Liver (tissue), 9 donors: ENCODE results near the gene RFT1. TPM values are rescaled to one million over a fixed set of nuclear protein-coding genes. Genes with fewer than 3 reads are reported as not detected.
A peak's percentile ranks its signal among the peaks of the same experiment; 100 is the strongest.

ENCODE experiments used
- DNase-seq: peaks from one replicate; pipeline ENCODE4 v3.0.0-alpha.2; 2017; ENCODE audit warnings: low spot score
- H3K27ac ChIP-seq, 2 donors: one replicate each; pipeline ENCODE4 v1.7.0; 2013; ENCODE audit warnings: inconsistent platforms in 2 of 2, low read length in 2 of 2, control low read depth in 1 of 2, low read depth in 1 of 2, mild to moderate bottlenecking in 1 of 2
- H3K27me3 ChIP-seq, 4 donors: one replicate each; pipeline versions ENCODE4 v1.6.1 to v1.7.0; 2013; ENCODE audit warnings: low read length in 3 of 4, inconsistent platforms in 1 of 4, mild to moderate bottlenecking in 1 of 4, moderate library complexity in 1 of 4; ENCODE audit not compliant: control insufficient read depth in 4 of 4, insufficient read depth in 4 of 4
- H3K36me3 ChIP-seq, 4 donors: one replicate each; pipeline versions ENCODE4 v1.6.1 to v1.7.0; 2013; ENCODE audit warnings: low read length in 3 of 4, mild to moderate bottlenecking in 3 of 4, low read depth in 1 of 4, moderate library complexity in 1 of 4; ENCODE audit not compliant: control insufficient read depth in 4 of 4, insufficient read depth in 3 of 4
- H3K4me1 ChIP-seq, 4 donors: one replicate each; pipeline versions ENCODE4 v1.6.1 to v1.7.0; 2013; ENCODE audit warnings: low read length in 3 of 4, mild to moderate bottlenecking in 3 of 4, moderate library complexity in 1 of 4; ENCODE audit not compliant: control insufficient read depth in 4 of 4, insufficient read depth in 4 of 4
- H3K4me3 ChIP-seq, 3 donors: one replicate each; pipeline versions ENCODE4 v1.6.1 to v1.7.0; 2013; ENCODE audit warnings: low read length in 3 of 3, control low read depth in 1 of 3, low read depth in 1 of 3, mild to moderate bottlenecking in 1 of 3
- H3K9ac ChIP-seq, 2 donors: one replicate each; pipeline ENCODE4 v1.7.0; 2013; ENCODE audit warnings: low read length in 2 of 2, mild to moderate bottlenecking in 2 of 2, moderate library complexity in 2 of 2, control low read depth in 1 of 2, low read depth in 1 of 2
- H3K9me3 ChIP-seq, 4 donors: one replicate each; pipeline versions ENCODE4 v1.6.1 to v1.7.0; 2013; ENCODE audit warnings: low read length in 3 of 4; ENCODE audit not compliant: control insufficient read depth in 4 of 4
- CTCF ChIP-seq: fragments of 150-350 bp; IDR thresholded peaks from 2 replicates; pipeline ENCODE4 v1.5.1; 2017; ENCODE audit warnings: improper control_type of control experiment, low read depth, low read length; ENCODE audit not compliant: missing input control
- EGR1 ChIP-seq, 2 donors: IDR thresholded peaks; 2 replicates each; pipeline ENCODE4 v1.6.1; 2016 to 2018; ENCODE audit warnings: antibody characterized with exemption in 2 of 2, low read depth in 2 of 2
- FOXA1 ChIP-seq: IDR thresholded peaks from 2 replicates; pipeline ENCODE4 v1.6.1; 2016; ENCODE audit warnings: antibody characterized with exemption
- GABPA ChIP-seq, 2 donors: IDR thresholded peaks in 1 of 2; conservative IDR thresholded peaks in 1 of 2; 2 replicates each; pipeline ENCODE4 v1.6.1; 2016; ENCODE audit warnings: antibody characterized with exemption in 2 of 2, mild to moderate bottlenecking in 1 of 2, moderate library complexity in 1 of 2
- HNF4A ChIP-seq, 2 donors: conservative IDR thresholded peaks; 2 replicates each; pipeline ENCODE4 v1.6.1; 2016; ENCODE audit warnings: antibody characterized with exemption in 2 of 2, mild to moderate bottlenecking in 2 of 2
- HNF4G ChIP-seq: IDR thresholded peaks from 2 replicates; pipeline ENCODE4 v1.6.1; 2016; ENCODE audit warnings: antibody characterized with exemption
- JUND ChIP-seq, 2 donors: IDR thresholded peaks; 2 replicates each; pipeline ENCODE4 v1.6.1; 2016; ENCODE audit warnings: antibody characterized with exemption in 2 of 2
- MAX ChIP-seq: IDR thresholded peaks from 2 replicates; pipeline ENCODE4 v1.6.1; 2016; ENCODE audit warnings: antibody characterized with exemption
- NR2F2 ChIP-seq: IDR thresholded peaks from 2 replicates; pipeline ENCODE4 v1.6.1; 2016; ENCODE audit warnings: antibody characterized with exemption
- RAD21 ChIP-seq, 2 donors: IDR thresholded peaks; 2 replicates each; pipeline ENCODE4 v1.6.1; 2016; ENCODE audit warnings: antibody characterized with exemption in 2 of 2, mild to moderate bottlenecking in 2 of 2
- REST ChIP-seq: IDR thresholded peaks from 2 replicates; pipeline ENCODE4 v1.6.1; 2016; ENCODE audit warnings: antibody characterized with exemption, mild to moderate bottlenecking
- TAF1 ChIP-seq: conservative IDR thresholded peaks from 2 replicates; pipeline ENCODE4 v1.6.1; 2016; ENCODE audit warnings: antibody characterized with exemption, mild to moderate bottlenecking
- YY1 ChIP-seq: IDR thresholded peaks from 2 replicates; pipeline ENCODE4 v1.6.1; 2016; ENCODE audit warnings: antibody characterized with exemption, mild to moderate bottlenecking
- ZBTB33 ChIP-seq: IDR thresholded peaks from 2 replicates; pipeline ENCODE4 v1.6.1; 2016; ENCODE audit warnings: antibody characterized with exemption
- WGBS: extraction: QIAGEN DNeasy Blood & Tissue Kit; methylation state at CpG from one replicate; pipeline ENCODE4 v1.1.7; 2013; 5-methylcytosine and 5-hydroxymethylcytosine counted together
- polyA plus RNA-seq, 2 donors: library from polyadenylated mRNA; stranded (reverse) in 1 of 2; unstranded in 1 of 2; fragments of 200-250 nt in 1 of 2; fragments of >200 nt in 1 of 2; fragmentation: Nextera tagmentation in 1 of 2; extraction: Ambion mirVana in 1 of 2; gene quantifications; one replicate each; pipeline versions ENCODE4 v1.2.1 to v1.2.3, GENCODE V29; 2013 to 2015
- total RNA-seq, 2 donors: library from RNA; depleted of rRNA; stranded (reverse); fragments of >200 nt; gene quantifications; one replicate each; pipeline ENCODE4 v1.2.3, GENCODE V29; 2014
- donor health status: healthy.
- donor health status: healthy.
- donor health status: healthy.
- donor health status: healthy.
- donor health status: healthy.

Gene RFT1
- total and polyA plus RNA-seq, 4 donors = 8.0 to 12.6 (median 11.8) TPM

GRCh38 chr3:53109891-53110771 lies 20.1 kb downstream of the RFT1 start:
- Histone ChIP-seq H3K4me3 (no peak overlapping the region), H3K9me3 (no peaks in the 10 kb centered on the region), H3K4me1 (peaks cover 0 to 5% (median 2%) of the 10 kb centered on the region in 4 donors), H3K27me3 (no peaks in the 10 kb centered on the region), H3K9ac (no peak overlapping the region), H3K27ac (no peak overlapping the region), H3K36me3 (peaks cover 3 to 18% (median 8%) of the 10 kb centered on the region in 4 donors)
- 63% methylated on average over 12 of the region's 12 CpGs for WGBS
- TF ChIP-seq JUND (IDR thresholded peaks at IDR 0.05) (no peak), RAD21 (IDR thresholded peaks at IDR 0.05) (peak; percentile 58 to 84), GABPA (IDR thresholded peaks at IDR 0.05 in 1 of 2, conservative IDR thresholded peaks at IDR 0.05 in 1 of 2) (no peak), ZBTB33 (no peak), YY1 (no peak), CTCF (peak; percentile 33)
- peak; percentile 52 for DNase-seq

- H3K36me3 ChIP-seq = peaks cover 3 to 26% (median 9%) of the 10 kb centered on the region in 4 donors
- no peaks in the 10 kb centered on the region for H3K27me3 ChIP-seq
- no peak for TF ChIP-seq EGR1 (IDR thresholded peaks at IDR 0.05; ENCODE audit: low read depth in 2 of 2)
- TF ChIP-seq REST = no peak
- no peak for TF ChIP-seq RAD21 (IDR thresholded peaks at IDR 0.05)
- no peak for TF ChIP-seq CTCF
- TF ChIP-seq MAX = no peak
- TF ChIP-seq HNF4A (conservative IDR thresholded peaks at IDR 0.05) = no peak
- TF ChIP-seq JUND (IDR thresholded peaks at IDR 0.05) = no peak
- TF ChIP-seq TAF1 = no peak
- TF ChIP-seq YY1 = no peak
- no peak for TF ChIP-seq HNF4G
- TF ChIP-seq ZBTB33 = no peak
- no peak for TF ChIP-seq NR2F2
- TF ChIP-seq FOXA1 = no peak
- 95% methylated on average over 1 of the region's 1 CpG for WGBS
- H3K9ac ChIP-seq = no peak overlapping the region
- no peak overlapping the region for H3K27ac ChIP-seq
- peaks cover 0 to 5% (median 2%) of the 10 kb centered on the region in 4 donors for H3K4me1 ChIP-seq
- no peak overlapping the region for H3K4me3 ChIP-seq
- H3K9me3 ChIP-seq = no peaks in the 10 kb centered on the region
- DNase-seq = no peak
Observed at GRCh38 chr3:53109190-53109589, 21.0 kb downstream of the RFT1 start.
